ENCODE results near the gene CAMK2G.
"Not testable (repeated sequence)": the region's sequence is repeated elsewhere in the genome, so short reads cannot be mapped to it uniquely, and the experiment has no call there.

The CAMK2G gene

DNA sequence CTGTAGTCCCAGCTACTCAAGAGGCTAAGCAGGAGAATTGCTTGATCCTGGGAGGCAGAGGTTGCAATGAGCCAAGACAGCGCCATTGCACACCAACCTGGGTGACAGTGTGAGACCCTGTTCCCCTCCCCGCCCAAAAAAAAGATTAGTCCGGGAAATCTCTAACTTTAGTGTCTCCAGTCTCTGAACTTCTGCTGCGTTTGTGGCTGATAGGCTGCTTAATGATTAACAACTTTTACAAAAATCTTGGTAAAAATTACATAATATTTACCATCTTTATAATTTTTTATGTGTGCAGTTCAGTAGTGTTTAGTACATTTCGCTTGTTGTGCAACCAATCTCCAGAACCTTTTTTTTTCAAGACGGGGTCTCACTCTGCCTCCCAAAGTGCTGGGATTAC is 26.9 kb upstream of the CAMK2G start:
- no peak for DNase-seq

DNA sequence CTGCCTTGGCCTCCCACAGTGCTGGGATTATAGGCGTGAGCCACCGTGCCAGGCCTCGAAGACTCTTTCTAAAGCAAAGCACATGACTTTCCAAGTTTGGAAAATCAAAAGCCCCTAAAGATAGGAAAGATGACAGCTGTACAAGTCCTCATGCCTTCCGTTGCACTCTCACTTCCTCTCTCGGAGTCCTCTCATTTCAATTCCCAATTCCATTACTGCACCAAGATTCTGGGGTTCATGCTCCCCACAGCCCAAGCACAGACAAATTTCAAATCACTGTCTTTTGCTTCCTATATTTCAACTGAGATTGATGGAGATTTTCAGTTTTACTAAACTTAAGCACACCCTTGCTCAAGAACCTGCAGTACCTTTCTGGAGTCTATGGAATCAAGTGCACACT is 25.7 kb upstream of the CAMK2G start:
- no peak for DNase-seq

DNA sequence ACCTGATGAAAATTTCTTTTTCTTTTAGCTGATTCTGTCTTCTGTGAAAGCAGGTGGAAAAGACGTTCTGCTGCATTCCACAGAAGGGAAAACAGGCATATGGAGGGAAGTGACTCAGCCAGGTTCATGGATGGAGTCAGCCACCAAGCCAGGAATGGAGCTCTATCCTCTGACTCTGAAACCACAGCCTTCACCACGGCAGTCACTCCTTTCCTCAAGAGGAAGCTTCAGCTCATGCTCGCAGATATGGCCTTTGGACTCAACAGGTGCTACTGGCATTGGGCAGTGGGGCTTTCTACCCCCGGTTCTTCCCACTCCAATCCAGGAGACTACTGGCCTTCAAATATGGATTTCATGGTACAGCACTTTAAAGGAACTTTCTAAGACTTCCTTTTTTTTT is 25.1 kb upstream of the CAMK2G start:
- DNase-seq: no peak

DNA sequence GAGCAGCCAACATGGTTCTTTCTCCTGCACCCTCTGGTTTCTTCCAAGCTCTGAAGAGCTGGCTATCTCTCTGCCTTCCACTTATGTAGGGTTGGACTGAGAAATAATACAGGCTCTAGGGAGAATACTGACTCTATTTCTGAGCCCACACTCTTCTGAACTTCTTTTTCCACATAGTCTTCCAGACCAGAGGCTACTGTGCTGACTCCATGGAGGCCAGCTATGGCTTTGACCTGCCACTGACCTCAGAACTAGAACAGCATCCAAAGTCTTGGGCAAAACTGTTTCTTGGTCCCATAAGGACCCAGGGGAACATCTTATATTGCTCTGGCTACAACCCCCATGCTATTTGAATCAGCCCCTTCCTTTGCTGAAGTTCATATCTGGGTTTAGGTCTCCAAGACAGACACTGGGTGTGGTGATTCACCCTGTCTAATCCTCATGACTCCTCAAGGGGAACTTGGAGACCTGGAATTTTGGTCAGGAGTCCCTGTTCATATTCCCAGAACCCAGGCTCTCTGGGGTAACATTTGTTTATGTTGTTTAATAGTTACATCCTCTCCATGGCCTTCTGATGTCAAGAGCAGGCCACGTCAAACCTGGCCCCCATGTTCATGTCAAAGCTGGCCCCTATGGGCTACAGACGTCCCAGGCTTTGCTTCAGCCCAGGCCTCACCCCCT is 24.5 kb upstream of the CAMK2G start:
- no peak for DNase-seq

DNA sequence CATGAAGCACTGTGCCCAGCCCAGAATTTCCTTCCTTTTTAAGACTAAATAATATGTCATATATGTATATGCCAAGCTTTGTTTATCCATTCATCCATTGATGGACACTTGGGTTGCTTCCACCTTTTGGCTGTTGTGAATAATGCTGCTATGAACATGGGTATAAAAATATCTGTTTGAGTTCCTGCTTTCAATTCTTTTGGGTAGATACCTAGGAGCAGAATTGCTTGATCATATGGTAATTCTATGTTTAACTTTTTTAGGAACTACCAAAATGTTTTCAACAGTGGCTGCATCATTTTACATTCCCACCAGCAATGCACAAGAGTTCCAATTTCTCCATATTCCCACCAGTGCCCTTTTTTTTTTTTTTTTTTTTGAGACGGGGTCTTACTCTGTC is 23.3 kb upstream of the CAMK2G start:
- no peak for DNase-seq

DNA sequence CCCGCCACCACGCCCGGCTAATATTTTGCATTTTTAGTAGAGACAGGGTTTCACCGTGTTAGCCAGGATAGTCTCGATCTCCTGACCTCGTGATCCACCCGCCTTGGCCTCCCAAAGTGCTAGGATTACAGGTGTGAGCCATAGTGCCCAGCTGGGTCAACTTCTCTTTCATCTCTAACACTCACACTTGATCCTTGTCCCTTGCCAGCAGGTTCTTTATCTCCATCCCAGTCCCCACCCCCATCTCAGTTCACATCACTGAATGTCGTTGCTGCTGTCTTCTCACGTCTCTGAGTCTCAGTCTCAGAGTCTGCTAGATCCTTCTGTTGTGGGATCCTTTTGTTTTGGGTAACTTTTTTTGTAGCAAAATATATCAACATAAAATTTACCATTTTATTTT is 21.0 kb upstream of the CAMK2G start:
- not testable (repeated sequence) for DNase-seq

DNA sequence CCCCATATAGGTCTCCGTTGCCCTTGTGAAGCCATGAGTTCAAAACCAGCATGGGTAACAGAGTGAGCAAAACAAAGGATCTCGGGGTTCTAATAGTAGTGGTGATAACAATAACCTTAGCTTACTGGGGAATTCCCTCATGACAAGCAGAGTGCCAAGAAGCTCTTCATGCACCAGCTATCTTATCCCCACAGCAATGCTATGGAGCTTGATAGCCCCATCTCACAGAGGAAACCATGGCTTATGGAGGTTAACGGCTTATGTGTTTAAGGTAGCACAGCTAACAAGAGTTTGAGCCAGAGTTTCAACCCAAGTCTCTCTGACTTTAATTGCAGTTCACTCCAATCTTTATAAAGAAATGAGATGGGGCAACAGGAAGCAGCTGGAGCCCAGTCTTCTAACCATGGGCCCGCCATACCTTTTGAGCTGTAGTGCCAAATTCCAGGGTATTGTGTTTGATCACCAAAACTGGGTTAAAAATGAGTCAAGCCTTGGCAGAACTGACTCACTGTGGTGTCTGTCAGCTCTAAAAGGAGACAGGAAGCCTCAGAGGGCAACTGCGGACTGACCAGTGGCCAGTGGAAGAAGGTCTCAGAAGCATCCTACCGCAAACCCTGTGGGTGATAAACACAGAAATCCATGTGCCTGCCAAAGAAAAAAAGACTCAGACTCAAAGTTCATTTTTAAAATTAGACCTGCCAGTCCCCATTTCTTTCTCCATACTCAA is 20.1 kb upstream of the CAMK2G start:
- DNase-seq: no peak

DNA sequence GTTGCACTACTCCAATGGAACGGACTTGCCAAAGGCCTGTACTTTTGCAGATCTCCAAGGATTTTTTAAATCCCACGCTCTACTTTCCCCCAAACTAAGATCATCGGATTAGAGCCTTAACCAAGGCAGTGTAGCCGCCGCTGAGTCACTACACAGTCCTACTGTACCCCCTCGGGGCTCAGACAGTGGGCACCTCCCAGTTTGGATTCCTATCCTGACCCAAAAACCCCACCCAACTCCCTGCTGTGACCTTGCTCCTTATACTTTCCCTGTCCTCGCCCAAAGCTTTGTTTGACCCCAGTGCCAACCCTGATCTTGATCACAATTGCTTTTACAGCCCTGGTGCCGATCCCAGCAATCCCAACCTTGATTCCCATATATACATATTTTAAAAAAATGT is 19.1 kb upstream of the CAMK2G start:
- no peak for DNase-seq

DNA sequence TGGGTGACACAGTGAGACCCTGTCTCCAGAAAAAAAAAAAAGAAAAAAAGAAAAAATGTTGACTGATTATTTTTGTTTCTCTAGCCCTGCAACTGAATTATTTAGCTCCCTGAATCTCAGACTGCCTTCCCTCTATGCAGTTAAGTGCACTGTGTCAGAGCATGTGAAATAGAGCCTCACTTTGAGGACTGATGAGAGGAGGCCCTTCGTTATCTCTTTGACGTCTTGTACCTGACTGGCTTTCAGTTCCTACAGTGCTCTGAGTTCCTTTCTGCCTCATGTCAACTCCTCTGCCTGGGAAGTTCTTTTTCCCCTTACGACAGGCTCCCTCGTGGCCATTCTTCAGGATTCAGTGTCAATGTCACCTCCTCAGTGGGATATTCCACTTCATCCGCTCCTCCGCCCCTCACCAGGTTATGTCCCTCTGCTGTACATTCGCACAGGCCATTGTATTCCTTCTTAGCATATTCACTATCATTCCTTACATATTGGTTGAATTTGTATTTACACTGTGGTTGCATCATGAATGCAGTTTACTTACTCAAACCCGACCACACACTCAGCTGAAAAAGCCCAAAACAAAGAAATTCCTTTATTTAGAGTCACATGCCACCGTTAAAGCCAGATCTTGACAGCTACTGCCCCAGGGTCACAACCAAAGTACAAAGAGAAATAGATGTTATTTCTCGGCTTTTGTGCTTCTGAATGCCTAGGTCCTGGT is 18.1 kb upstream of the CAMK2G start:
- DNase-seq: no peak

DNA sequence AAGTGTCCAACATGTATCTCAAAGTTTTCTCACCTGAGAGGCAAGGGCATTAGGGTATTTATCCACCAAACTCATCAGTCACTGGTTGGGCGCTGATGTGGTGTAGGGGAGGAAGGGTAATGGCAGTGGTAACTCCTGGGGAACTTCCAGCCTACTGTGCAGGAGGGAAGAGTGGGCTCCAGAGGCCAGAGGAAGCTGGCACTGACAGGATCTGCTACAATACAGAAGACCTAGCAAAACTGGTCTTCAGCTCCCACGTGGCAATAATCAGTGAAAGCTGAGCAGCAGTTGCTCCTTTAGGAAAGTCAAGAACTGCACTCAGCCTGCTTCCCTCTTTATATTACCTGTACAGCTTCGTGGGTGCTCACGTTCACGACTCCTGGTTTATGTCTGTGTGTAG is 17.2 kb upstream of the CAMK2G start:
- DNase-seq: no peak

DNA sequence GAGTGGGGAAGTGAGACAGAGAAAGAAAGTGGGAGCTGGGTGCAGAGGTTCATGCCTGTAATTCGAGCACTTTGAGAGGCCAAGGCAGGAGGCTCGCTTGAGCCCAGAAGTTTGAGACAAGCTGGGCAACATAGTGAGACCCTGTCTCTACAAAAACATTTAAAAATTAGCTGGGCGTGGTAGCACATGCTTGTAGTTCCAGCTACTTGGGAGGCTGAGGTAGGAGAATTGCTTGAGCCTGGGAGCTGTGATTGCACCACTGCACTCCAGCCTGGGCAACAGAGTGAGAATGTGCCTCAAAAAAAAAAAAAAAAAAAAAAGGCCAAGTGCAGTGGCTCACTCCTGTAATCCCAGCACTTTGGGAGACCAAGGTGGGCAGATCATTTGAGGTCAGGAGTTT is 16.5 kb upstream of the CAMK2G start:
- not testable (repeated sequence) for DNase-seq

DNA sequence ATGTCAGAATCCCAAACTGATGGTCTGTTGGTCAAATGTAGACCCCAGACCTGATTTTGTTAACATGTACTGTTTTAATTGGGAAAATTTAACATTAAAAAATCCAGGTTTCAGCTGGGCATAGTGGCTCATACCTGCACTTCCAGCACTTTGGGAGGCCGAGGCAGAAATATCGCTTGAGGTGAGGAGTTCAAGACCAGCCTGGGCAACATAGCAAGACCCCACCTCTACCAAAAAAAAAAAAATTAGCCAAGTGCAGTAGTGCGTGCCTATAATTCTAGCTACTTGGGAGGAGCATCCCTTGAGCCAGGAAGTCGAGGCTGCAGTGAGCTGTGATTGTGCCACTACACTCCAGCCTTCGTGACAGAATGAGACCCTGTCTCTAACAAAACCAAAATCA is 15.9 kb upstream of the CAMK2G start:
- DNase-seq: no peak

DNA sequence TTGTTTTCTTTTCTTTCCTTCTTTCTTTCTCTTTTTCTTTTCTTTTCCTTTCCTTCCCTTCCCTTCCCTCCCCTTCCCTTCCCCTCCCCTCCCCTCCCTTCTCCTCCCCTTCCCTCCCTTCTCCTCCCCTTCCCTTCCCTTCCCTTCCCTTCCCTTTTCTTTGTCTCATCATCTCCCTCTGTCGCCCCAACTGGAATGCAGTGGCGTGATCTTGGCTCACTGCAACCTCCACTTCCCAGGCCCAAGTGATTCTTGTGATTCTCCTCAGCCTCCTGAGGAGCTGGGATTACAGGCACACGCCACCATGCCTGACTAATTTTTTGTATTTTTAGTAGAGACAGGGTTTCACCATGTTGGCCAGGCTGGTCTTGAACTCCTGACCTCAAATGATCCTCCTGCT is 15.1 kb upstream of the CAMK2G start:
- DNase-seq: not testable (repeated sequence)

DNA sequence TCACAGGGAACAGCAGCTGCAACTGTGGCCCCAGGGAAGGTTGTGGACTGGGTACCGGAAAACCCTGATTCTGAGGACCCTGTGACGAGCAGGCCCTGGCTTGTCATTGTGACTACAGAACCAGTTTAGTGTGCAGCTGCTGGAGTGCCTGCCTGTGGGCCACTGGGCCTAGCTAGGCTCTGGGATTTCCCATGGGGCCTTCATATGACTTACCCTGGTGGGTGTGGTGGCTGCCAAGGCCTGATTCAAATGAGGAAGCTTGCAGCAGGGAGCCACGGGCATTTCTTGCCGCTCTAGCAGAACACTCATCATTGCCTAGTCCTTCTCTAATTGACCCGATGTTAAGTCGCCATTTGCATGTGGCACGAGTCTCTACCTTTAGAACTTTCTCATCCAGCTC is 14.7 kb upstream of the CAMK2G start:
- no peak for DNase-seq

DNA sequence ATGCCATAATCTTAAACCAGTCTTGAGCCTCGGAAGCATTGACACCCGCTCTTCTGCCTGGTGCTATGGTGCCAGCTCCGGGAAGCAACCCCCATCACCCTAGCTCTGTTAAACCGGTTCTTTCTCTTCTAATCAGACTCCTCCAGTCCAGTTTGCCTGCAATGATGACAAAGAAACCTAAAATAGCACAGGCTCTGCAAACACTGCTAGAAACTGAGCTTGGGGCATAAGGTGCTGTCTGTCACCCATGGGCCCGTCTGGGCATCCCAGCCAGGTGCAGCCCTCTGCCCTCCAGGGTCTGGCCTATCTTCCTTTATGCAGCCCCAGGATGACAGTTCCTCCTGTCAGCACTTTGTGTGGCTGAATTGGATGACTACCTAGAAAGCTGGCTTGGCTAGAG is 14.2 kb upstream of the CAMK2G start:
- DNase-seq: no peak

DNA sequence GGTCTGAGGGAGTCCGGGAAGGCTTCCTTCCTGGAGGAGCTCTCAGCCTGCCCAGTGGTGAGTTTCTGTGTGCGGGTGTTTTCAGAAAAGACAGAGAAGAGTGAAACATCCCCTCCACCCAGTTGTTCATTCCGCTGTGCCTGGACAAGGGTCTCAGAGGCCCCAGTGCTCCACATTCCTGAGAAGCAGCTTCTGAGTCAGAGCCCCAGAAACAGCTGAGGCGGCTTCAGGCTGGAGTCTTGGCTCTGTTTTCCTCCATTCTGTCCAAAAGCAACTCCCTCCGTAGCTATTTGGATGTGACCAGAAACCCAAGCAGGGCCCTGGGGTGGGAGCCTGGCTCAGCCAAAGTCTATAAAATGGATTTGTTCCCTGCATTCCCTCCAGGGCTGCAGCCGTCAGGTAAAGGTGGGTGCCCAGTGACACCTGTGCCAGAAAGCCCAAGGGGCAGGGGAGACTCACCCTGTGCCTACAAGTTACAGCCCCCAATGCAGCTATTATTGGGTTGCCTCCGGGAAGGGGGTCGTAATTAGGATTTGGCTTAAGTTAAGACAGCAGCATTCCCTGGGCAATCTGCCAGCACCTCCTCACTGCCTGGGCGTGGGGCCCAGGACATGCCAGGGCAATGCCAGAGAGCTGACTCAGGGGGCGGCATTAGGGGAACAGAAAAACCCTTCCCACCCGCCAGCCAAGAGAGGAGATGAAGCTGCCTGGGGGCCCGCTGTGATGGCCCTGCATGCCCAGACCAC is 13.1 kb upstream of the CAMK2G start:
- DNase-seq: no peak

DNA sequence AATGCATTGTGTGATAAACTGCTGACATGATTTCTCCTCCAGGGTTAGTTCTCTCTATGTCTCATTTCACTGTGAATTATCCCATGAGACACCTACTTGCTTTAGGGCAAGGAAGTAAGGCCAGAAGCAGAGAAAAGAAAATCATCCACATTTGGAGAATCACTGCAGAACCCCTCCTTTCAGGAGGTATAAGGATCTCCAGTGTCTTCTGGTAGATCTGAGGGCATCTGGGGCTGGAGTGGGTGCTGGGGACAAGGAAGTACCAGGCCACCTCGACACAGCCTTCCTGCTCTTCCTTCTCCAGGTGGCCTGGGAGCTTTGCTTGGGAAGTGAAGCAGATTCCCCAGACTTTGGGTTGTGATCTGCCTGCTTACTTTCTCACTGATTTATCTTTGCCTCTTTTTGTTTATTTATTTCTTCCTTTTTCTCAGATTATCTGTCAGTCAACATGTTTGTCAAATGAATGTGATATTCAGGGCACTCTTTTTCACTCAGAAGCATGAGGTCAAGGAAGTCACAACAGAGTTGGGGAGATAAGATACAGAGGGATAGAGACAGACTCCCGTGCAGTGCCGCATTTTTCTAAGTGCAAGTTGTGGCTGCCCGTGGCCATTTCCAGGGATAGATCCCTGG is 12.4 kb upstream of the CAMK2G start:
- DNase-seq: no peak

DNA sequence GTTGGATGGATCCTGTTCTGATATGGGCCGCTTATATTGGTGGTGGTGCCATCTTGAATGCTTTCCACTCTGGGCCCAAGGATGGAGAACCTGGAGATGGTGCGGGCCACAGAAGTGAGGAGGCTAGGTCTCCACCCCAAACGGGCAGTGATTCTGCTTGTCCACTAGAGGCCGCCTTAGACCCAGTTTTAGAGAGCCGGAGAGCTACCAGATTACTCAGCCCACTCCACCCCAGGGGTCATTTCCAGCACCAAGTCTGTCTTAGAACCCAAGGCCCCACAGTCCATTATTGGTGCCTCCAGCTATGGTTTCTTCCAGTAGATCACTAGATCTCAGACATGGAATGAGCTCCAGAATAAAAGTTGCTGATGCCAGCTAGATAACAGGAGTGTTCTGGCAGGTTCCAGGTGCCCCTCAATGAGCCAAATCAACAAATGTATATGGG is 11.8 kb upstream of the CAMK2G start:
- DNase-seq: peak; percentile 37 to 53 (median 40)

DNA sequence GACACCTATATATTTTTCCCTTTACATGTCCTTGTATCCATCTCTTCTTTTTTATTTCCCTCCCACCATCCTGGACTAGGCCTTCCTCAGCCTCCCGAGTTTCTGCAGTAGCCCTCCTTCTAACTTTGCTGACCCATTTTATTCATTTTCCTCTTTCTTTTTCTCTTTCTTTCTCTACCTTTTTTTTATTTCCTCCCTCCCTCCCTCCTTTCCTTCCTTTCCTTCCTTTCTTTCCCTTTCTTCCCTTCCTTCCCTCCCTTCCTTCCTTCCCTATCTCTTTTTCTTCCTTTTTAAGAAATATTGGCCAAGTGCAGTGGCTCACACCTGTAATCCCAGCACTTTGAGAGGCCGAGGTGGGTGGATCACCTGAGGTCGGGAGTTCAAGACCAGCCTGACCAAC is 9.7 kb upstream of the CAMK2G start:
- no peak for DNase-seq

DNA sequence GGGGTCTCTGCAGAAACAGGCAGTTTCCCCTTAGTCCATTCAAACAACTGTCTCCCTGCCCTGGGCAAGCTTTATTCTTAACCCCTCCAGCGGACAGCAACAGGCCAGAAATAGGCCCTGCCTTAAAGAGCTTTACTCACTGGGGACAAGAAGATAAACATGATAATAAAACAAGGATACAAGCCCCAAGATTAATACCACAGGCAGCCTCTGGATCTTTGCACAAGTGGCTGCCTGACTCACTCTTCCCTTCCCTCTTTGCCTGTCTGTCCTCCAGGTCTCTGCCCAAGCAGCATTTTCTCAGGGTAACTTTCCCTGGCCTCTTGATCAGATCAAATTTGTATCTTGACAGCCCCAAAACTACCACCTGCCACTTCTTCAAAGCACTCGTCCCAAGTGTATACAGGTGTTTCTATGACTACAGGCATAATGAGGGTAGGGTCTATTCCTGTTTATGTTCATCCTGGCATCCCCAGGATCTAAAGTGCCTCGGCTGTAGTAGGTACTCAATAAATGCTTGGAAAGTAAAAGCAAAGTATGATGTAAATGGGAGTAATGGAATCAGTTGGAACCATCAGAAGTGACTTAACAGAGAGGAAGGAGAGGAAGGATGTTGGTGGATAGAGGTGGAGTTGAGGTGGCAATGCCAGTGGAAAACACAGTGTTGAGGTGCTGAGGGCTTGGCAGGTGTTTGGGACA is 7.0 kb upstream of the CAMK2G start:
- no peak for DNase-seq

DNA sequence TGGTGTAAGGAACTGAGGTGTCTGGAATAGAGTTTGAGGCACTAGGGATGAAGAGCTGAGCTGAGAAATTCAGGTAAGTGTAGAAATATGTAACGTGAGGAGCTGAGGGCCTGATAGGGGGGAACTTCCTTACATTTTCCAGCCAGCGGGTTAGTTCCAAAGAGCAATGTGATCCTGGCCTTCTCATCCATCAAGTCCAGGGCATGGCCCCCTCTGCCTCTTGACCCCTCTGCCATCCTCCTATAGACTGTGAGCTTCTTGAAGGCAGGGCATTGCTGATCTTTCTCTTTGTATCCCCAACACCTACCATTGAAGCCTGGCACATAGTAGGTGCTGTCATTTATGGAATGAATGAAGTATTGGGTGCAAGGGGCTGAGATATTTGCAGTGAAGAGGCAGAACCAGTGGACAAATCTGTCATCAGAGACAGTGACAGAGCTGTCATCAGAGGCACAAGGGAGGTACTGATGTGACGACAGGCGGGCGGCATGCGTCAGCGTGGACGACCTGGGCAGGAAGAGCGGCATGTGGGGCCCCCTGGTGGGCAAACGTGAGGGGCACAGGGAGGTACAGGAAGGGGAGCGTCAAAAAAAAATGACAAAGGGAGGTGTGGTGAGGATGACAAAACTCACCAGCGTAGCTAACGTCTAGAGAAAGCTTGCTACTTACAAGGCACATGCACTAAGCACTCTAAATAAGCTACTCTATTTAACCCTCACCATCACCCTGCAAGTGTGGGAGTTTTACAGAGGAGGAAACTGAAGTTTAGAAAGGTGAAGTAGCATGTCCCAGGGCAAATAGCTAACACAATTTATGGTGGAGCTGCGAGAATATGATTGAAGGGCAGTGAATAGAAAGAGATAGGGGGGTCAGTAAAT is 5.2 kb upstream of the CAMK2G start:
- DNase-seq: peak; percentile 80 to 87 (median 84)
